Stomach (tissue), 4 donors: ENCODE results near the gene FAM114A1.

ENCODE experiments used
- EP300 ChIP-seq: sonication (generic); formaldehyde crosslinking; IDR thresholded peaks from one replicate; pipeline ENCODE4 v1.6.1; 2017; ENCODE audit warnings: antibody characterized with exemption
- POLR2A ChIP-seq, 4 donors: fragments of 450-650 bp; IDR thresholded peaks; one replicate each; pipeline ENCODE4 v1.6.1; 2016; ENCODE audit warnings: antibody characterized with exemption in 4 of 4, control low read depth in 2 of 4, mild to moderate bottlenecking in 1 of 4, moderate library complexity in 1 of 4
- POLR2AphosphoS5 ChIP-seq, 3 donors: sonication (generic); formaldehyde crosslinking; IDR thresholded peaks; one replicate each; pipeline ENCODE4 v1.6.1; 2016; ENCODE audit warnings: antibody characterized with exemption in 3 of 3
- TF ChIP-seq, protein P1 (sequence below), 7 experiments: fragments of 450-650 bp in 4 of 7; fragments of 200-600 bp in 3 of 7; sonication (generic) in 3 of 7; IDR thresholded peaks; one replicate each; pipeline ENCODE4 v1.5.1; 2016 to 2019; ENCODE audit warnings: antibody characterized with exemption in 7 of 7, control low read depth in 2 of 7, mild to moderate bottlenecking in 1 of 7

GRCh38 chr4:38889143-38889542 is 21.5 kb downstream of the FAM114A1 start:
- TF ChIP-seq, protein P1, sequence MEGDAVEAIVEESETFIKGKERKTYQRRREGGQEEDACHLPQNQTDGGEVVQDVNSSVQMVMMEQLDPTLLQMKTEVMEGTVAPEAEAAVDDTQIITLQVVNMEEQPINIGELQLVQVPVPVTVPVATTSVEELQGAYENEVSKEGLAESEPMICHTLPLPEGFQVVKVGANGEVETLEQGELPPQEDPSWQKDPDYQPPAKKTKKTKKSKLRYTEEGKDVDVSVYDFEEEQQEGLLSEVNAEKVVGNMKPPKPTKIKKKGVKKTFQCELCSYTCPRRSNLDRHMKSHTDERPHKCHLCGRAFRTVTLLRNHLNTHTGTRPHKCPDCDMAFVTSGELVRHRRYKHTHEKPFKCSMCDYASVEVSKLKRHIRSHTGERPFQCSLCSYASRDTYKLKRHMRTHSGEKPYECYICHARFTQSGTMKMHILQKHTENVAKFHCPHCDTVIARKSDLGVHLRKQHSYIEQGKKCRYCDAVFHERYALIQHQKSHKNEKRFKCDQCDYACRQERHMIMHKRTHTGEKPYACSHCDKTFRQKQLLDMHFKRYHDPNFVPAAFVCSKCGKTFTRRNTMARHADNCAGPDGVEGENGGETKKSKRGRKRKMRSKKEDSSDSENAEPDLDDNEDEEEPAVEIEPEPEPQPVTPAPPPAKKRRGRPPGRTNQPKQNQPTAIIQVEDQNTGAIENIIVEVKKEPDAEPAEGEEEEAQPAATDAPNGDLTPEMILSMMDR (IDR thresholded peaks at IDR 0.05) = no peak
- no peak for TF ChIP-seq POLR2A (IDR thresholded peaks at IDR 0.05)
- TF ChIP-seq POLR2AphosphoS5 (IDR thresholded peaks at IDR 0.05) = no peak
- no peak for TF ChIP-seq EP300
